GM21367 (cell line): ENCODE results near the gene PRKACB.
A peak's percentile ranks its signal among the peaks of the same experiment; 100 is the strongest.

ENCODE experiments used
- ATAC-seq: cut with Tn5 transposase; IDR thresholded peaks from one replicate; pipeline ENCODE4 v1.9.1; 2021; ENCODE audit not compliant: unreplicated experiment

Gene PRKACB

GRCh38 chr1:84155517-84155916 lies 11.4 kb downstream of the PRKACB start:
- no peak for ATAC-seq

- no peak for ATAC-seq
Observed at GRCh38 chr1:84156210-84156621, 12.1 kb downstream of the PRKACB start.

DNA sequence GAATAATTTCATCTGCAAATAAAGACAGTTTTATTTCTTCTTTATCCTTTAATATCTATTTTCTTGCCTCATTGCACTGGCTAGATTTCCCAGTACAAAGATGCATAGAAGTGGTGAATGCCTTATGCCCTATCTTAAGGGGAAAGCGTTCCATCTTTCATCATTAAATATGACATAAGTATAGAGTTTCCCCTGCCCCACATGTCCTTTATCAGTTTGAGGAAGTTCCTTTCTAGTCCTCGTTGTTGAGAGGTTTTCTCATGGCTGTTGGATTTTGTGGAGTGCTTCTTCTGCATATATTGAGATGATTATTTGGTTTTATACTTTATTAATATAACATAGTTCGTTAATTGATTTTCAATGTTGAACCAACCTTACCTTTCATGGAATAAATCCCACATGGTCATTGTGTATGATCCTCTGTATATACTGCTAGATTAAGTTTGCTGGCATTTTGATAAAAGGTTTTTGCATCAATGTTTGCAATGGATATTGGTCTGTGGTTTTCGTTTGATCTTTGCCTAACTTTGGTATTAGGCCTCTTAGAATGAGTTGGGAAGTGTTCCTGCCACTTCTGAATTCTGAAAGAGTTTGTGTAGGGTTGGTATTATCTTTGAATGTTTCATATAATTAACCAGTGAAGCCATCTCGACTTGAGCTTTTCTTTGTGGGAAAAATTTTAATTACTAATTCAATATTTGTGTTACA lies 15.6 kb downstream of the PRKACB start:
- no peak for ATAC-seq

GRCh38 chr1:84162295-84162694 lies 18.2 kb downstream of the PRKACB start:
- ATAC-seq, result no peak

- no peak for ATAC-seq
Observed at GRCh38 chr1:84163123-84163931, 19.3 kb downstream of the PRKACB start.

- no peak for ATAC-seq
Observed at GRCh38 chr1:84164161-84164560, 20.1 kb downstream of the PRKACB start.

DNA sequence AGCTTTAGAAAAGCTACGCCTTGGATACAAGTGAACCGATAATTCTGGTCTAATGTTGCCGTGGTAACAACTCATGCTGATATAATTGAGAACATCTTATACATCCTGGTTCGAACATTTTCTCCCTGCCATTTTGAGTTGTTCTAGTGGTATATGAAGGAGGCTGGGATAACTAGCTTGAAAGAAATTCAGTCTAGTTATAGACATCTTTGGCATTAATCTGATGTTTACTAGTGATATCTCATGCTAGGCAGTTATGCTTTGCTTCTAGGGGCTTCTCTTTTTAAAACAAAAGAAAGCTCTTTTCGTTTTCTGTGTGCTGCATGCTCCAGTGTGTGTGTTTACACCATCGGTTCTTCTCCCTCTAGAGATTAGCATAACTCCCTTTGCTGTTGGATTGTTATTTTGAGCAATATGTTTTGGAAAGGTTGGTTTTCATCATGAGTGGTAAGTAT lies 20.5 kb downstream of the PRKACB start:
- ATAC-seq, result no peak

DNA sequence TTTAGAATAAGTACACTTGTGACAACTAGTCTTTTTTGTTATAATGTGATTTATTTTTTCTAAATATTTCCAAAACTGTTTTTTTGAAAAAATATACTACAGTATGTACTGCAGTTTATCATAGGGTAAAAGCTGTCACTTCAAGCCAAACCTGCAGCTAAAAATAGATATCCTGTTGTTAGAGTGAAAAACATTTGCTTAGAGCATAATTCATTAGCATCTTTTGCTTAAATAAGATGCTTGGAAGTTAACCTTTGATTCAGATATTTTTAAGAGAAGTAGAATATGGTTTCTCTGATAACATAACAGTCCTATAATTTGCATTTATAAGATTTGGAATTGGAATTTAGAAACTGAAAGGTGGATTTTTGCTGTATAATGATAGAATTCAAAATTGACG lies 21.5 kb downstream of the PRKACB start:
- ATAC-seq, result no peak

DNA sequence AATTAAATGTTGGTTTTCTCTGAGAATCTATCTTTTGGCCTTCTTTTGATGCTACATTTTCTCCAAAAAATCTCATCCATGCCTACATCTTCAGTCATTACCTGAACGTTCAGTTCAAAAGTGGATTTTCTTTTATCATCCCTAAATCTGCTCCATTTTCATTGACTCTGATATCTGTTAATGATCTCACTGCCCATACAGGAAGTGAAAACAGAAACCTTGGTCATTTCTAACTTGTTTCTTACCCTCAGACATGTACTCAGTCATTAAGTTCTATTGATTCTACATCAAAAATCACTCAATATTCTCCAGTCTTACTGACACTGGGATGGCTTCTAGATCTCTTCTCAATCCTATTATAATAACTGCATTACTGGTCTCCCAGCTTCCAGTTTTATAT lies 22.7 kb downstream of the PRKACB start:
- ATAC-seq, result peak; percentile 68

DNA sequence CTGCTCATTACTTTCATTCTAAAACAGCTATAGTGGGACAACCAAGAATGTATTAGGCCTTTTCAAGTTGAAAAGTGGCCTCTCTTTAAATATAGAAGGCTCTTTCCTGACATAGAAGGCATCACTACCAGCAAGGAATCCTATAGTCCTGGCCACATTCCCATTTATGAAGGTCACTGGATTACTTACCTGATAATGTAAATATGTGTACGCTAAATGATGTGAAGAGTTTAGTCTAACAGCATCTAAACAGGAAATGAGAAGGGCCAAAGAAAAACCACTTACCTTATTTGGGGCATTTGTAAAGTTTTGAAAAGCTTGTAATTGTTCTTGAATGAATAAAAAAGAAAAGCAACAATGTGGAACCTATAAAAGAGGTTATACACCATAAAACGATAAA lies 24.7 kb downstream of the PRKACB start:
- no peak for ATAC-seq

- no peak for ATAC-seq
Observed at GRCh38 chr1:84170171-84170570, 26.1 kb downstream of the PRKACB start.

DNA sequence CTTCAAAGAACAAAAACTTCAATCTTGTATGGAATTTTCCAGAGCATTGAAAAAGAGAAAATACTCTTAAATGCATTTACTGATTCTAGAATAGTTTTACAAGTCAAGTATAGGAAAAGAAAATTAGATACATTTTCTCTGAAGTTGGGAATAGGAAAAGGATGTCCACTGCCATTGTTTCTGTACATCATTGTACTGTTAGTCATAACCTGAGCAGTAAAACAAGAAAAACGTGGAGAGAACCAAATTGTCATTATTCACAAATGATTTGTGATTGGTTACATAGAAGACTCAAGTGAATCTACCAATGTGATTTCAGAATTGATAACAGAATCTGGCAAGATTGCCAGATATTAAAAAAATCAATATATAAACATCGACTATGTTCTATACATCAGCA lies 27.4 kb downstream of the PRKACB start:
- ATAC-seq, result no peak

DNA sequence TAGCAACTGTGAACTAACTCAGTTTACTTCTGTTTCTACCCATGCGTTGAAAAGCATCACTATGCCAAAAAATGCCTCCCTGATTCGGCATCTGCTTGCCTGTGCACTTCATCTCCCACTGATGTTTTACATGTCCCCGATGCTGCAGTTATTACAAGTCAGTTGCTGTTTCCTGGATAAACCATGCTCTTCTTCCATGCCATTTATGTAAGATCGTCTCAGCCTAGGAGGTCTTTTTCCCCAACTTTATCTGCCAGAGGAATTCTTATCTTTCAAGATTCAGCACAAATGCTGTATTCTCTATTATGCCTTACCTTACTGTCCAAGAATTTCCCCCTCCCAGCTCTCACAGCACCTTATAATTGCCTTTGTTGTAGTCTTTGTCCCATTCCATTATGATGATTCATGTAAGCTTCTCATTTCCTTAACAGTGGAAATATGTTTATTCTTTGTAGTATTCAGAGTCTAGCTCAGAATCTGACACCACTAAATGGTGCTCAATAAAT lies 30.0 kb downstream of the PRKACB start:
- no peak for ATAC-seq

DNA sequence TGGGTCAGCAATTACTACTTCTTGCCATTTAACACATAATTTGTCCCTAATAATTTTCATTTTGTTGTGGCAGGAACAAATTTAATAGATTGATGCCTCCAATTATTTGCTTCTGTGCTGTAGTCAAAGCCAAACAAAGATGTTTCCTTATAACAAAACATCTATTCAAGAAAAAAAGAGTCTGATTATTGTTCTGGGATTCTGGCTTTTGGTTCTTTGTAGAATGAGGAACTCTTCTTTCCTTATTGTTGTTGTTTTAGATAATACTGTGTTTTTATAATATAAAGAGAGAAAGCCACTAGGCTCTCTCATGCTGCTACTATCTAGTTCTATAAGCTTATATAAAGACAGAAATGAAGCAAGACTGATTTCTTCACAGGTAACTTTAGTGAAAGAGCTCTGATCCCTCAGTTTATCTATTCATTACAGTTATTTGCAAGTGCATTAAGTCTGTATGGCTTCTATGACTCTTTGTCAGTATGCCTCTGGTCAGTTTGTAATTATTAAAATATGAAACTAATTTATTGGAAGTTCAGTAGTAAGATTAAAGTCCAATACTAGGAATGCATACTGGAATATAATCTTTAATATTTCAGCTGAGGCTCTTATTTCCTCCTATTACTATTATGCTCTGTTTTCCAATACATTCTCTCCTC lies 37.4 kb downstream of the PRKACB start:
- no peak for ATAC-seq

GRCh38 chr1:84190455-84190854 lies 46.4 kb downstream of the PRKACB start:
- no peak for ATAC-seq

DNA sequence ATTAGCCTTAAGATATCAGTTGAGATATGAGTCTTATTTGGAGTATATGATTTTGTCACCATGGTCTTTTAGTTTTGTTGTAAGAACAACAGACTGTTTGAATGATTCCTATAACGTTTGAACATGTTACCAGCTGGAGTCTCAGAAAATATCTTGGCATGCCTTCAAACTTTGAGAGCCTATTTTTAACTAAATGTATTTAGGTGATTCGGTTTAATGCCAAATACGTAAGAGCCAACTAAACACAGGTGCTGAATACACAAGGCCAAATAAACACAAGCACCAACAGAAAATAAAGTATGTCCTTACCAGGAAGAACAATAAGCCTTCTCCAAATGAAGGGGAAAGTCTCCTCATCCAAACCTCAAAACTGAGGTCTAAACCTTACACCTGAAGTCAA lies 48.6 kb downstream of the PRKACB start:
- ATAC-seq, result no peak

DNA sequence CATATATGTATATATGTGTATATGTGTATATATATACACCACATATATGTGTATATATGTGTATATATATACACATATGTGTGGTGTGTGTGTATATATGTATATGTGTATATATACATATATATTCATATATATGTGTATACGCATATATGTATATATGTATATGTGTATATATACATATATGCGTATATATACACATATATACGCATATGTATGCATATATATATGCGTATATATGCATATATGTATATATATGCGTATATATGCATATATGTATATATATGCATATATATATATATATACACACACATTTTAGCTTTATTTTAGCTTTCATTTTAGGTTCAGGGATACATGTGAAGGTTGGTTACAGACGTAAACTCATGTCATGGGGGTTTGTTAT lies 54.8 kb downstream of the PRKACB start:
- ATAC-seq, result no peak

DNA sequence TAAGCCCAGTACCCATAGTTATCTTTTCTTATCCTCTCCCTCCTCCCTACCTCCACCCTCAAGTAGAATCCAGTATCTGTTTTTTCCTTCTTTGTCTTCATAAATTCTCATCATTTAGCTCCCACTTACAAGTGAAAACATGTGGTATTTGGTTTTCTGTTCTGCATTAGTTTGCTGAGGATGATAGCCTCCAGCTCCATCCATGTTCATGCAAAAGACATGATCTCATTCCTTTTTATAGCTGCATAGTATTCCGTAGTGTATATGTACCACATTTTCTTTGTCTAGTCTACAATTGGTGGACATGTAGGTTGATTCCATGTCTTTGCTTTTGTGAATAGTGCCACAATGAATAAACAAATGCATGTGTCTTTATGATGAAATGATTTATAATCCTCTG lies 55.2 kb downstream of the PRKACB start:
- no peak for ATAC-seq

- ATAC-seq, result no peak
Observed at GRCh38 chr1:84202126-84202525, 58.1 kb downstream of the PRKACB start.

GRCh38 chr1:84206375-84206774 lies 62.3 kb downstream of the PRKACB start:
- ATAC-seq, result no peak

DNA sequence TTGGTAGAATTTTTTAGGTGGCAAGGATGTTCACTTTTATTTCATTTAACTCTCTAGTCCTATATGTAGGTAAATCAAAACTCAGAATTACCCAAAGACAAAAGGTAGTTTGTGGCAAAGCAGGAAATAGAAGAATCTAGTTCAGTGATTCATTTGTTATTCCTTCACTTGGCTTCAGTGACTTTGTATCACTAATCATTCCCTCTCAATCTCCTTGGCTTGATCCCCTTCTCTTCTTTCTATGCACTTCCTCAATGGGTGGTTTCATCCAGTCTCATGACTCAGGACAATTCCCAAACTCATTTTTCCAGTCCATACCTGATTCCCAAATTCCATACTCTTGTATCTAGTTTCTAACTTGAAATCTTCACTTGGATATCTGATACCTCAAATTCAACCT lies 64.9 kb downstream of the PRKACB start:
- ATAC-seq, result no peak
